GM21737 (cell line): Measurements from ENCODE around the gene ZXDC.

Source experiments
- ATAC-seq: cut with Tn5 transposase; IDR thresholded peaks from one replicate; pipeline ENCODE4 v1.9.1; 2021; ENCODE audit warnings: mild to moderate bottlenecking, moderate library complexity; ENCODE audit not compliant: unreplicated experiment

The ZXDC gene, protein sequence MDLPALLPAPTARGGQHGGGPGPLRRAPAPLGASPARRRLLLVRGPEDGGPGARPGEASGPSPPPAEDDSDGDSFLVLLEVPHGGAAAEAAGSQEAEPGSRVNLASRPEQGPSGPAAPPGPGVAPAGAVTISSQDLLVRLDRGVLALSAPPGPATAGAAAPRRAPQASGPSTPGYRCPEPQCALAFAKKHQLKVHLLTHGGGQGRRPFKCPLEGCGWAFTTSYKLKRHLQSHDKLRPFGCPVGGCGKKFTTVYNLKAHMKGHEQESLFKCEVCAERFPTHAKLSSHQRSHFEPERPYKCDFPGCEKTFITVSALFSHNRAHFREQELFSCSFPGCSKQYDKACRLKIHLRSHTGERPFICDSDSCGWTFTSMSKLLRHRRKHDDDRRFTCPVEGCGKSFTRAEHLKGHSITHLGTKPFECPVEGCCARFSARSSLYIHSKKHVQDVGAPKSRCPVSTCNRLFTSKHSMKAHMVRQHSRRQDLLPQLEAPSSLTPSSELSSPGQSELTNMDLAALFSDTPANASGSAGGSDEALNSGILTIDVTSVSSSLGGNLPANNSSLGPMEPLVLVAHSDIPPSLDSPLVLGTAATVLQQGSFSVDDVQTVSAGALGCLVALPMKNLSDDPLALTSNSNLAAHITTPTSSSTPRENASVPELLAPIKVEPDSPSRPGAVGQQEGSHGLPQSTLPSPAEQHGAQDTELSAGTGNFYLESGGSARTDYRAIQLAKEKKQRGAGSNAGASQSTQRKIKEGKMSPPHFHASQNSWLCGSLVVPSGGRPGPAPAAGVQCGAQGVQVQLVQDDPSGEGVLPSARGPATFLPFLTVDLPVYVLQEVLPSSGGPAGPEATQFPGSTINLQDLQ

DNA sequence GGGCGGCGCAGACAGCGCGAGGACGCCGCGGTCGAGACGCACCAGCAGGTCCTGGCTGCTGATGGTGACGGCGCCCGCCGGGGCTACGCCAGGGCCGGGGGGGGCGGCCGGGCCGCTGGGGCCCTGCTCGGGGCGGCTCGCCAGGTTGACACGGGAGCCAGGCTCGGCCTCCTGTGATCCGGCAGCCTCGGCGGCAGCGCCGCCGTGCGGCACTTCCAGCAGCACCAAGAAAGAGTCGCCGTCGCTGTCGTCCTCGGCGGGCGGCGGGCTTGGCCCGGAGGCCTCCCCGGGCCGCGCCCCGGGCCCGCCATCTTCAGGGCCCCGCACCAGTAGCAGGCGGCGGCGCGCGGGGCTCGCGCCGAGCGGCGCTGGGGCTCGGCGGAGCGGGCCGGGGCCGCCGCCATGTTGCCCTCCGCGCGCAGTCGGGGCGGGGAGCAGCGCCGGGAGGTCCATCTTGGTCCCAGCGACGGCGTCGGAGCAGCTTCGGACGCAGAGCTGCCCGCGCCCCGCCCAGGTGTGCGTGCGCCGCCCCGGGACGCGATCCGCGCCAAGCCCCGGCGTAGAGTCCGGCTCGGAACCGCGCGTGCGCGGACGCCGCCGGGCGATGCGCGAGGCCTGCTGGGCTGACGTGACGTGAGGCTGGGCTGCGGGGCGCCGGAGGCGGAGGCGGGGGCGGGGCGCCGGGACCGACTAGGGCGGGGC lies at the start of gene ZXDC:
Gene ZXDC (minus strand): TSS at position 479 of the 702 bp plus-strand sequence. CDS start 26 bp downstream, at position 453.
- ATAC-seq = peak; percentile 73

DNA sequence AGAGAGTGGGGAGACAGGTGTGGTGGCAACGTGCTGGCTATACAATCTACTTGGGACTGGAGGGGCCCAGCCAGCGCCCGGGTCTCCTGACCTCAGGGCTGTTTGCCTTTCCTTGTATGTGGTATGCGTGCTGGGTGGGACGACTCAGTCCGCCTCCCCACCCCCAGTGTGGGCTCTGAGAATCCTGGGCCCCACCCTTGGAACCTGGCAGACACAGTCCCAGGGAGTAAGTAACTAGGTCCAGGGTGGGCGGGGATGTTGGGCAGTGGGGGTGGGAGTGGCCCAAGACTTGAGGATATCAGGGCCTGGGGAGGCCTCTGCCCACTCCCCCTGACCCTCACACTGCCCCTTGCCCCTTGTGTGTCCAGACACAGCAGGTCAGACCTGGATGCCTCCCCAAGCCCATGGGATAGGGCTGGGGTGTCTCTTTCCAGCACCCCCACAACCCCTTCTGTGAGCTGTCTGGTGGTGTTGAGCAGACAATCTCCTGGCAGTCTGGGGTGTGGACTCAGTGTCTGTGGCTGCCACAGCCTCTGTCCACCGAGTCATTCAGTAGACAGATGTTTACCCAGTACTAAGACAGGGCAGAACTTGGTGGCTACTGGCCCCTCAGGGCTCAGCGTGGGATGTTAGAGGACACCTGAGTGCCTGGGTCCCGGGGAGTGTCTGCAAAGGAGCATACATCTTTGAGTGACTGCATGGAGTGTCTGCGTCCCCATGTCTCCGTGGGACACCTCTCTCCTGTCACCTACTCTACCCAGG lies 49.6 kb upstream of the ZXDC start:
- no peak for ATAC-seq

DNA sequence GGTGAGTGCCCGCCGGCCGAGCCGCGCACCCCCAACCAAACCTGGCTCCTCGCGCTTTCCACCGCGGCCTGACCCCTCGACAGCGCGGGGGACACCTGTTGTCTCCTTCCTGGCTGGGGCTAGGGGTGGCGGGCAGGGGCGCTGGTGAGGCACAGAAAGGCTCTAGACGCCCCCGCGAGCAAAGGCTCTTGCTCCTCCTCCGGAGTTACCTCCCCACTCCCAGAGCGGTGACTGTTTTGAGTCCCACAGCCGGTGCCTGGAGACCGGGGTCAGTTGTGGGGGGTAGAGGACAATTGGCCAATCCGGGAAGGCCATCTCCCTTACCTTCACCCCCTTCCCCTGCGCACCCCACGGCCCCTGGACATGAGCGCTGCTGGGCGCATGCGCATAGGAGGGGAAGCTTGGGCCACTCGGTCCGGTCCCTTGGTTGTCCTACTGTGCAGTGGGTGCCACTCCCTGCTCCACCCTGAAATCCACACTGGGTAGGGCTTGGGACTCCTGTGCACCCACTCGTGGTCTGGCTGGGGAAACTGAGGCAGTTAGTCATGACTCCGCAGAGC lies 48.8 kb upstream of the ZXDC start:
- no peak for ATAC-seq

DNA sequence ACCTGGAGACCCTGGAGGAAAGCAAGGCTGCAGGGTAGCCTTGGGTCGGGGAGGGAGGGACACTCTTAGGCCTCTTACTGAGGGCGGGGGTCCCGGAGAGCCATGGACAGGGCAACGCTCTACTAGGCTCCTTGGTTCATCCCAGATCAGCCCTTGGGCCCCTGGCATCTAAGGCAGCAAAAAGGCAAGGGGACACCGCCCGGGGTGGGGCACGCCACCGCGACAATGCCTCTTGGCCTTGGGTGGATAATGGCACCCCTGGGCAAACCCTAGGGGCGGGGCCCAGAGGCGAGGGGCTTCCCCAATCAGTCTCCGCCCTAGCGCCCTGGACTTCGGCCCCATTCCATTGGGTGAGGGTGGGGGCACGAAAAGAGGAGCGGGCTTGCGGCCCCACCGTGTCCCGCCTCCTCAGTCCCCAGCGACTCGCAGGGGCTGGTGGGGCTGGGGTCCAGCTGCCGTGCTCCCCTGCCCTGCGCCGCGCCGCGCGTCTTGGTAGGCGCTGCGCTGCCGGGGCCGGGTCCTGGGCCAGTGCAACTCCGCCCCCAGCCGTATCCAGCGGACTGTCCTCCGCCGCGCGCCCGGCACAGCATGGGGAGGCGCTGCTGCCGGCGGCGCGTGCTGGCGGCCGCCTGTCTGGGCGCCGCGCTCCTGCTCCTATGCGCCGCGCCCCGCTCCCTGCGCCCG lies 48.2 kb upstream of the ZXDC start, which contains the start of gene CHST13:
Gene CHST13 (plus strand): TSS at position 411 of the 684 bp plus-strand sequence. CDS start 178 bp downstream, at position 589.
- ATAC-seq = no peak

DNA sequence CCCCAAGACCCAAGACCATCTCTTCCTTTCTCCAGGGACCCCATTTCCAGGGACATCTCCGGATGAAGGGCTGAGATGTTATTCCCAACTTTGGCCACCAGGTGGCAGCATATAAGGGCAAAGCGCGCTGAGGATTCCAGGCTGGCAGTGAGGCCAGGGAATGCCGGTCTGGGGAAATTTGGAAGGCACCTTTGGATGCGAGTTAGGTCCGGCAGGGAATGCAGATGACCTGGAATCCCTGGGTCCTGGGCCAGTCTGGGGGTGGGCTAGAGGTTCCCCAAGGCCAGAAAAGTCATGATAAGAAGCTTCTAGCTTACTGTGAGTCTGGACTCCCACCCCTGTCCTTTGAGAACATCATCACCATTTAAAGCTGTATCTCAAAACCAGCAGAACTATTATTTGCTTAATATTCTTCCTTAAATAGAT lies 46.7 kb upstream of the ZXDC start:
- no peak for ATAC-seq

DNA sequence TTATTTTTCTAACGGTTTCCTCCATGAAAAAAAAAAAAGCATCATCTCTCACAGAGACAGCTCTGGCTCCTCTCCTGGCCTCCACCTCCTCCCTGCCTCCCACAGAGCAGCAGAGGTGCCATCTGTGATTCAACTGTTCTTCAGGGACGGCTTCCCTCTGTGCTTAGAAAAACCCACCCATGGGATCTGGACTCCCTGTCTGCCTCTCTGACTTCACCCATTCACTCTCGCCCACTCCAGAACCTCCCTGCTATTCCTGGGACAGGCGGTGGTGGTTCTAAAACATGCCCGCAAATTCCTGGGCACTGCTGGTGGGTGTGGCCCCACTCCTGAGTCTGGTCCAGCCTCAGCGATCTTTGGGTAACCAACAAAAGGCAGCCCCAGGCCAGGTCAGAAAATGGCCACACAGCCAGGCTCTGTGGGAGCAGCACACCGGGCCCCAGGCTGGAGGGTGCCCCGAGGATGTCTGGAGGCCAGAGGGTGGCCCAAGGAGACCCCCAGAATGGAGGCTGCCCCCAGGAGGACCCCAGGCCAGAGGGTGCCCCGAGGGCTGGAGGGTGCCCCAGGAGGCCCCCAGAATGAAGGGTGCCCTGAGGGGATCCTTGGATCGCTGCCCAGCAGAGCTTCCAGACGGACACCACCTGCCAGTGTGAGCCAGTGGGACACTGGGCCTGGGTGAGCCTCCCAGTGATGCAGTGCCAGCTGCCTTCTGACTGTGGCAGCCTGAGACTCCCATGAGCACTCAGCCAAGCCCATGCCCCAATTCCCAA lies 45.6 kb upstream of the ZXDC start:
- ATAC-seq = no peak

DNA sequence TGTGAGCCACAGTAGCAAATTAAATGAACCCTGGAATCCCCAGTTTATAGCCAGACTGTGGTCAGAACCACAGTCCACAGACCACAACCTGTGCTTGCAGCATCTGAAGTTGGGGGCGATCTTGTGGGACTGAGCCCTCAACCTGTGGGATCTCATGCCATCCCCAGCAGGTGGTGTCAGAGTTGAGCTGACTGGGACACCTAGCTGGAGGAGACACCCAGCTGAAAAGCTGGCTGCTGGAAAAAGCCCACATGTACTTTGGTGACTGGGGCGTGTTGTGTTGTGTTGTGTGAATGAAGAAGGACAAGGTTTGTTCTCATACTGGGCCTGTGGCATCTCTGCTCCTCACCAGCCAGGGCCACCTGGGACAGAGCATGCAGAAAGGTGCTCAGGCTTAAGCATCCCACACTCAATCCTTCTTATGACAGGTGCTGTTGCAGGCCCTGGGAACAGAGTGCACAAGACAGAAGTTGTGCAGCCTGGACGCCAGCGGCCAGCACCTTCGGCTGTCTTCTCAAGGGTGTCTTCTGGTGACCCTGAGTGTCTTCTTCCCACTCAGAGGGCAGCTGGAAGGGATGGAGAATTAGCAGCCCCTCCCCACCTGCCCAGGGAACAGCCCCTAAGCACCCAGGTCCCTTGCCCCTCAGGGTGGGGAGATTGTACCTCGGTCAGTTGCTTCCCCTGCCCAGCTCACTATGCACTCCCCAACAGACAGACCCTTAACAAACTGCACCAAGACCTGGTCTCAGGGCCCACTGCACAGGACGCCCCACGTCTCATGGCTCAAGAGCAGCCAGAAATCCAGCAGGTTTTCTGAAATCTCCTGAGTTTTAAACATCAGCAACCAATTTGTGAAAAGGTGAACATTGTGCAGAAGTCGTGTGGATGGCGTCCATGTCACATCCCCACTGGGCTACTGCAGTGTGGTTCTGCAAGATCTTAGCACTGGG lies 44.1 kb upstream of the ZXDC start:
- ATAC-seq = no peak

DNA sequence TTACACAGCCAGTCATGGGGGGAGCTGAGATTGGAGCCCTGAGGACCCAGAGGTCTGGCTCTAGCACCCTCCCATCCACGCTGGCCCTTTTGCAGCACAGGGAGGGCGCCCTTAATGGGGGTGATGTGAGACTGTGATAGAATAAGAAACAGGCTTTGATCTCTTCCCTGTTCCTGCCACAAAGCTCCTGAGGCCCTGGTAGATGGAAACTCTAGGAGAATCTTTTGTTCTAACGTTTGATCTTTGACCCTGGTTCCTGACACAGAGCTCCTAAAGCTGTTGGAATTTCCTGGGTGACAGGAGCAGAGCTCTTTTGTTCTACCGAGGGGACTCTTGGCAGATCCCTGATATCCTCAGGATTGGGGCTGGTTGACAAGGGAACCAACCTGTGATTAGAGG lies 43.1 kb upstream of the ZXDC start:
- no peak for ATAC-seq

DNA sequence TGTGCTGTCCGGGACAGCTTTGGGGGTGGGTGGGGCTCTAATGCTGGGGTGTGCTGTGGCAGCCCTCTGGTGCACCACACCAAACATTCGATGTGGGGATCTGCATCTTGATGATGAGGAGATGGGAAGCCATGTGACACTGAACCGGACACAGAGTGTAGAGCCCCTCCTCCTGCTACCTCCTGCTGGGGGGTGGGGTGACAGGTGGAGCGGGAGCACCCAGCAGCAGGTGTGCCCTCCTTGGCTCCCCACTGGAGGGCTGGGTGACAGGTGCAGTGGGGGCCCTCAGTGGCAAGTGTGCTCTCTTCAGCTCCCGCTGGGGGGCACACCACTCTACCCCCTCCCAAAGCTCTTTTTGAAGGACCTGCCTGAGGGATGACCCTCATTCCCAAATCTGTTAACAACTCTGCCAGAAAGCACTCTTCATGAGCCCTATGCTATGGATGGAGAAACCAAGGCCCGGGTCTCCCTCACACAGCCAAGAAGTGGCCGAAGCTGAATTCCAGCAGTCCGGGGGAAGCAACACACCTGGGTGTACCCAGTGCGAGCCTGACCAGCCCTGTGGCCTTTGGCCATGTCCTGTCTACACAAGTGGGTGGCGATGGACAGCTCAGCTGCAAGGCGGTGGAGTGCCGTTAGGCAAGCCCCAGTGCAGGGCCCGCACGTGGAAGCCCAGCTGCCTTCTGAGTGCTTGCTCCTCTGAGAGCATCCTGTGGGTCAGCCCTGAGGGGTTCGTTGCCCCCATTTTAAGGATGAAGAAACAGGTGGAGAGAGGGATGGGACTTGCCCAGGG lies 42.5 kb upstream of the ZXDC start:
- no peak for ATAC-seq

DNA sequence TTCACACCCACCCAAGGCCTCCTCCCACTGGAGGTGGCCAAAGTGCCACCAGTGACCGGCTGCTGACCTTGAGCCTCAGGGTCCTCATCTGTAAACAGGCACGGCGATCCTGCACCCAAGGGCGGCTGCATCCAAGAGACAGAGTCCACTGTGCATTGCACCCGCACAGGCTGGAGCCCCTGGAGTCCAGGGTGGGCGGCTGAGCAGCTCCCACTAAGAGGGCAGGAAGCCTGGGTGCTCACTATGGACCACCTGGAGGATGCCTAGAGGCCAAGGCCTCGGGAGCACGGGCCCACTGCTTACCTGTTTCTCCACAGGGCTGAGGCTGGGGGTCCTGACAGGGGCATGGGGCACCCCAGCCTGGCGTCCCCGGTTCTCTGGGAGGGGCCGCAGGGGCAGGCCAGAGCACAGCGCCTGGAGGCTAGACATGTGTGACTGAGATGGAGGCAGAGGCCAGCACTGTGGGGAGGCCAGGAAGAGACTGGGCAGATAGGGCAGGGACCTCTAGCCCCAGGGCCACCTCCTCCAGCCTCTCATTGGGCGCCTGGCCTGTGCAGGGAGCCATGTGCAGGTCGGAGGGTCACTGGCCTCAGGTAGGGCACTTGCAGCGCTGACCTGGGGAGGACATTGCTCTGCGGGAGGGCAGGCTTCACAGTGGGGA lies 41.7 kb upstream of the ZXDC start, which contains the start of gene UROC1:
Gene UROC1 (minus strand): TSS at position 483 of the 661 bp plus-strand sequence. CDS start 54 bp downstream, at position 429.
- ATAC-seq = no peak

DNA sequence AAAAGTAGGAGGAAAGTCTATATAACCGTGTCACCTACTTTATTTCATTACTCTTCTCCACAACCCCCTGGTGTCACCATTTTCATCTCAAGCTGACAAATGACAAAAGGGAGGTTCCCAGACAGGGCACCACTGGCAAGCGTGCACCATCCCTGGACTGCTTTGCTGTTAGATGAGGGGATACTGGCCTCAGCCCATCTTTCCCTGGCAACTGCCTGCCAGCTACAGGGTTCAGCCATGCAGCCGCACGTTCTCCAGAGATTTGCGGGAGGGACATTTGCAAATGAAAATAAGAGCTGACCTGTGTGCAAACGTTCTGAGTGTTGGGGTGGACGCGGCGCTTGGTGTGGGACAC lies 41.2 kb upstream of the ZXDC start:
- ATAC-seq = no peak

DNA sequence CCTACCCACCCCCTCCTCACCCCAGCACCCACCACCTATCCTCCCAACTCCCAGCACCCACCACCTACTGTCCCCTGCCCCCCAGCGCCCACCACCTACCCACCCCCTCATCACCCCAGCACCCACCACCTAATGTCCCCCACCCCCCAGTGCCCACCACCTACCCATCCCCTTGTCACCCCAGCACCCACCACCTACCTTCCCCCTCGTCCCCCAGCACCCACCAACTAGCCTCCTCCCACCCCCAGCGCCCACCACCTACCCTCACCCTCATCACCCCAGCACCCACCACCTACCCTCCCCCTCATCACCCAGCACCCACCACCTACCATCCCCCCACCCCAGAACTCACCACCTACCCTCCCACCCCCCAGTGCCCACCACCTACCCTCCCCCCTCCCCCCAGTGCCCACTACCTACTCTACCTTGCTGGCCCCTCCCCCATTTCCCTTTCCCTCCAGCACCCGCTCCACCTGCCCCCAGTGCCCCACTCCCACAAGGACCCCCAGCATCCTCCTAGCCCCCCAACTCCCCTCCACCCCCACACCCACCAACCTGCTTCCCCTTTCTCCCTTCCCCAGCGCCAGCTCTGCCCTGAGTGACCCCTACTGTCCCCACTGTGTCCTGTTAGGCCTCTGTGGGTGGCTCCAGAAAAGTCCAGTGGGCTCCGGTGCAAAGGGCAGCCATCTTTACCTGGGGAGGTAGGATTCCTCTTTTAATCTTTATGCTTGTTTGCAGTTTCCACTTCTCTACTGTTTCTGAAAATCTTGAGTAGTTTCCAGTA lies 40.7 kb upstream of the ZXDC start:
- no peak for ATAC-seq

DNA sequence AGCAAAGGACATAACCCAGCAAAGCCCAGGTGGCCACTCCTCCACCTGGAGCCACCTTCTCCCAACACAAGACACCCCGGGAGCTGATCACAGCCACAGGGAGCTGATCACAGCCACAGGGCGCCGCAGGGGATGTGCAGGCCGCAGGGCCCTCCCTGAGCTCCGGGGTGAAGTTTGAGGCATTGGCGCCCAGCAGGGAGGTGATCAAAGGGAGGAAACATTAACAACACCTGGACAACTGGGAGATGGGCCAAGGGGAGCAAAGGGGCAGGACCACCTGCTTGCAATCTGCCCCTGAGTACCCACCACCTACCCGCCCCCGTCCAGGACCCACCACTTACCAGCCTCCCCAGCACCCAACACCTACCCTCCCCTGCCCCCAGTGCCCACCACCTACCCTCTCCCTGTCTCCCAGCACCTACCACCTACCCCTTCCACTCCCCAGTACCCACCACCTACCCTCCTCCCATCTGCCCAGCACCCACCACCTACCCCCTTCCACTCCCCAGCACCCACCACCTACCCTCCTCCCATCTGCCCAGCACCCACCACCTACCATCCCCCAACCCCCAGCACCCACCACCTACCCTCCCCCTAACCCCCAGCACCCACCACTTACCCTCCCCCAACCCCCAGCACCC lies 39.5 kb upstream of the ZXDC start:
- no peak for ATAC-seq

DNA sequence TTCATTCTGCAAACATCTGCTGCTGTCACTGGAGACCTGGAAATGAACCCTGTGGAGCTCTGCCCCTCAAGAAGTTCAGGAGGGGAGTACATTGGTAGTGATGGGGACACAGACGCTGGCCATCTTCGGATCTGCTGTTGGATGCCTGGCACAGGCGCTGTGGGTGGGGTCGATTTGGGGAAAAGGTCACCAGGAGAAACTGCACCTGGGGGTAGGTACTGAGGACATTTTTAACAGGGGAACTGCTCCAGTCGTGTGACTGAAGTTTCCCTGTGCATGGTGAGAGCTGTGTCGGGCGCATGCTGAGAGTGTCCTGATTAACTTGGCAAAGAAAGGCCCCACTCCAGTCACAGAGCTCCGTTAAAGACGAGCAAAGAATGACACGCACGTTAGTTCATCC lies 38.5 kb upstream of the ZXDC start:
- ATAC-seq = no peak
